HEK293 (cell line): ENCODE data around the gene NOP10.

Source experiments
- CTCF ChIA-PET: fragments of 350-600 bp; formaldehyde crosslinking; extraction: SDS; loops from one replicate; lab custom pipeline; 2021; ENCODE audit warnings: antibody characterized with exemption; lab: Yijun Ruan, JAX
- POLR2A ChIA-PET: fragments of 300-600 bp; formaldehyde crosslinking; extraction: SDS; loops from one replicate; lab custom pipeline; 2020; ENCODE audit warnings: antibody characterized with exemption, inconsistent platforms; lab: Yijun Ruan, JAX
- H3K27ac ChIP-seq: fragments of 200-500 bp; sonication (Bioruptor generic); 2 replicates; pipeline ENCODE4 v1.5.1; 2014; ENCODE audit warnings: low read depth, low read length, control low read depth, inconsistent platforms; ENCODE audit errors: extremely low read depth
- H3K36me3 ChIP-seq, 2 experiments: fragments of 200-500 bp in 1 of 2; sonication (Bioruptor generic) in 1 of 2; 1 replicate in 1 of 2; 2 replicates in 1 of 2; pipeline ENCODE4 v1.5.1; 2014 to 2017; ENCODE audit warnings: inconsistent platforms in 2 of 2, low read length in 2 of 2; ENCODE audit not compliant: control insufficient read depth in 2 of 2, insufficient read depth in 1 of 2
- H3K4me1 ChIP-seq: fragments of 200-500 bp; sonication (Bioruptor generic); 2 replicates; pipeline ENCODE4 v1.5.1; 2014; ENCODE audit warnings: mild to moderate bottlenecking, low read length, inconsistent platforms; ENCODE audit not compliant: control insufficient read depth, insufficient read depth
- H3K4me3 ChIP-seq: 2 replicates; pipeline ENCODE4 v1.5.1; 2011; ENCODE audit warnings: low read depth, mild to moderate bottlenecking, control low read depth, low read length, moderate library complexity
- H3K9me3 ChIP-seq: fragments of 200-500 bp; sonication (Bioruptor generic); 2 replicates; pipeline ENCODE4 v1.5.1; 2014; ENCODE audit warnings: low read depth, low read length, inconsistent platforms; ENCODE audit not compliant: control insufficient read depth, insufficient read depth
- GLIS2 ChIP-seq: fragments of 450-650 bp; formaldehyde crosslinking; IDR thresholded peaks from 2 replicates; pipeline ENCODE4 v1.5.1; 2016; ENCODE audit warnings: missing biosample characterization, missing genetic modification characterization
- HIC1 ChIP-seq: fragments of 450-650 bp; formaldehyde crosslinking; IDR thresholded peaks from 2 replicates; pipeline ENCODE4 v1.5.1; 2016; ENCODE audit warnings: missing biosample characterization, missing genetic modification characterization
- HOXD13 ChIP-seq: sonication (generic); formaldehyde crosslinking; IDR thresholded peaks from 2 replicates; pipeline ENCODE4 v1.8.0; 2022; ENCODE audit warnings: missing genetic modification reagents, borderline replicate concordance
- OSR2 ChIP-seq: fragments of 450-650 bp; formaldehyde crosslinking; IDR thresholded peaks from 2 replicates; pipeline ENCODE4 v1.5.1; 2016; ENCODE audit warnings: missing biosample characterization, missing genetic modification characterization
- PRDM1 ChIP-seq: fragments of 450-650 bp; formaldehyde crosslinking; IDR thresholded peaks from 2 replicates; pipeline ENCODE4; 2016; ENCODE audit warnings: missing biosample characterization, missing genetic modification characterization
- PRDM6 ChIP-seq: fragments of 450-650 bp; formaldehyde crosslinking; IDR thresholded peaks from 2 replicates; pipeline ENCODE4 v1.5.1; 2017; ENCODE audit warnings: missing biosample characterization, missing genetic modification characterization
- SCRT2 ChIP-seq: fragments of 450-650 bp; formaldehyde crosslinking; IDR thresholded peaks from 2 replicates; pipeline ENCODE4 v1.5.1; 2016; ENCODE audit warnings: missing biosample characterization, missing genetic modification characterization
- TRIM28 ChIP-seq: IDR thresholded peaks from 2 replicates; pipeline ENCODE4 v1.6.1; 2011; ENCODE audit warnings: low read length, control low read depth, borderline replicate concordance
- ZBTB1 ChIP-seq: fragments of 450-650 bp; formaldehyde crosslinking; IDR thresholded peaks from 2 replicates; pipeline ENCODE4 v1.5.1; 2016; ENCODE audit warnings: missing biosample characterization, missing genetic modification characterization
- ZBTB11 ChIP-seq: fragments of 450-650 bp; formaldehyde crosslinking; conservative IDR thresholded peaks from 2 replicates; pipeline ENCODE4 v1.5.1; 2016; ENCODE audit warnings: low read depth, missing biosample characterization, missing genetic modification characterization
- ZFP37 ChIP-seq: fragments of 450-650 bp; formaldehyde crosslinking; IDR thresholded peaks from 2 replicates; pipeline ENCODE4 v1.5.1; 2016; ENCODE audit warnings: missing biosample characterization, missing genetic modification characterization
- ZFP69B ChIP-seq: fragments of 450-650 bp; formaldehyde crosslinking; IDR thresholded peaks from 2 replicates; pipeline ENCODE4 v1.5.1; 2016; ENCODE audit warnings: missing biosample characterization, missing genetic modification characterization
- ZNF18 ChIP-seq: fragments of 450-650 bp; formaldehyde crosslinking; IDR thresholded peaks from 2 replicates; pipeline ENCODE4 v1.5.1; 2016; ENCODE audit warnings: missing biosample characterization, missing genetic modification characterization
- ZNF23 ChIP-seq: fragments of 450-650 bp; formaldehyde crosslinking; IDR thresholded peaks from 2 replicates; pipeline ENCODE4 v1.5.1; 2016; ENCODE audit warnings: missing biosample characterization, missing genetic modification characterization, borderline replicate concordance
- ZNF274 ChIP-seq, 2 experiments: fragments of 200-500 bp in 1 of 2; fragments of 450-650 bp in 1 of 2; sonication (Bioruptor generic) in 1 of 2; formaldehyde crosslinking in 1 of 2; IDR thresholded peaks; 2 replicates each; pipeline versions ENCODE4 v1.5.1 to v1.6.1; 2014 to 2016; ENCODE audit warnings: borderline replicate concordance in 1 of 2, inconsistent platforms in 1 of 2, low read length in 1 of 2, missing biosample characterization in 1 of 2, missing genetic modification characterization in 1 of 2
- ZNF394 ChIP-seq: fragments of 450-650 bp; formaldehyde crosslinking; IDR thresholded peaks from 2 replicates; pipeline ENCODE4 v1.5.1; 2016; ENCODE audit warnings: missing biosample characterization, missing genetic modification characterization, mild to moderate bottlenecking, moderate library complexity, borderline replicate concordance
- ZNF404 ChIP-seq: fragments of 450-650 bp; formaldehyde crosslinking; IDR thresholded peaks from 2 replicates; pipeline ENCODE4 v1.5.1; 2017; ENCODE audit warnings: missing biosample characterization, missing genetic modification characterization
- ZNF449 ChIP-seq: fragments of 450-650 bp; formaldehyde crosslinking; IDR thresholded peaks from 2 replicates; pipeline ENCODE4 v1.5.1; 2017; ENCODE audit warnings: missing biosample characterization, mild to moderate bottlenecking, missing genetic modification characterization, moderate library complexity
- ZNF585B ChIP-seq: fragments of 450-650 bp; formaldehyde crosslinking; IDR thresholded peaks from 2 replicates; pipeline ENCODE4 v1.5.1; 2016; ENCODE audit warnings: missing biosample characterization, missing genetic modification characterization
- ZSCAN23 ChIP-seq: fragments of 450-650 bp; formaldehyde crosslinking; IDR thresholded peaks from 2 replicates; pipeline ENCODE4 v1.5.1; 2016; ENCODE audit warnings: missing biosample characterization, missing genetic modification characterization

The NOP10 gene

GRCh38 chr15:34338347-34338746 lies 4.6 kb downstream of the NOP10 start:
- Histone ChIP-seq H3K36me3 (peaks cover 6 to 23% of the 10 kb centered on the region in 2 experiments; a peak in 2 of 3 replicates), H3K9me3 (no peaks in the 10 kb centered on the region), H3K4me1 (no peaks in the 10 kb centered on the region), H3K4me3 (peak overlapping the region; percentile 90; the same call in 1 of the 2 replicates), H3K27ac (no peak overlapping the region)
- TF ChIP-seq ZNF585B (tag by site-specific recombination): no peak
- 0 out of 2 replicates have a peak, but pooled peaks have one; percentile 15 for TF ChIP-seq ZNF394
- ChIA-PET POLR2A (interaction anchor here (0.6 to 1.4 kb wide), 7 partner anchors 9 to 245 kb away, joined by 3 to 14 read pairs (median 3); partner anchors contain the start of genes EMC7, GOLGA8B, LPCAT4 and PGBD4), CTCF (interaction anchor here (0.6 to 2.0 kb wide), 2 partner anchors 28 to 230 kb away, joined by 4 to 8 read pairs; partner anchors contain the start of gene LPCAT4)

GRCh38 chr15:34337557-34338306 lies 5.2 kb downstream of the NOP10 start, which contains the start of gene SLC12A6:
TSS of gene SLC12A6 (minus strand) at chr15:34337781. CDS start at chr15:34336680, 1,101 bp downstream.
- Histone ChIP-seq H3K9me3 (no peaks in the 10 kb centered on the region), H3K4me3 (peak within 1 kb of the TSS; percentile 90), H3K36me3 (peaks cover 6 to 23% of the 10 kb centered on the region in 2 experiments; a peak in 2 of 3 replicates), H3K4me1 (no peaks in the 10 kb centered on the region), H3K27ac (peak within 1 kb of the TSS; percentile 51; the same call in 1 of the 2 replicates)
- ChIA-PET POLR2A (interaction anchor here (0.6 to 1.4 kb wide), 7 partner anchors 9 to 246 kb away, joined by 3 to 14 read pairs (median 3); partner anchors contain the start of genes EMC7, GOLGA8B, KATNBL1 and LPCAT4), CTCF (interaction anchor here (0.6 to 2.0 kb wide), 2 partner anchors 29 to 229 kb away, joined by 4 to 8 read pairs; partner anchors contain the start of gene LPCAT4)
- TF ChIP-seq ZNF449 (tag by site-specific recombination): no peak
- no peak for TF ChIP-seq GLIS2
- TF ChIP-seq TRIM28: no peak
- TF ChIP-seq SCRT2: no peak
- TF ChIP-seq OSR2 (tag by site-specific recombination): no peak
- no peak for TF ChIP-seq PRDM1 (tag by site-specific recombination)
- TF ChIP-seq ZNF404 (tag by site-specific recombination): no peak
- TF ChIP-seq ZNF23: no peak
- TF ChIP-seq ZBTB1: no peak
- no peak for TF ChIP-seq ZFP37
- no peak for TF ChIP-seq PRDM6 (tag by site-specific recombination)
- no peak for TF ChIP-seq ZNF274 (IDR thresholded peaks at IDR 0.05; ENCODE audit: low read length)
- no peak for TF ChIP-seq ZNF274 (tag by site-specific recombination; IDR thresholded peaks at IDR 0.05; ENCODE audit: borderline replicate concordance)
- TF ChIP-seq ZNF18 (tag by site-specific recombination): no peak
- TF ChIP-seq ZSCAN23 (tag by site-specific recombination): no peak
- TF ChIP-seq ZFP69B: no peak
- TF ChIP-seq ZBTB11 (tag by site-specific recombination): peak; percentile 72
- no peak for TF ChIP-seq HOXD13
- TF ChIP-seq HIC1 (tag by site-specific recombination): no peak
